Body of pancreas (tissue), 4 donors: Measurements from ENCODE around the gene TIMELESS.

Experiments used
- POLR2A ChIP-seq, 3 donors: fragments of 450-650 bp; IDR thresholded peaks; one replicate each; pipeline ENCODE4 v1.6.1; 2016; ENCODE audit warnings: antibody characterized with exemption in 3 of 3, mild to moderate bottlenecking in 2 of 3
- TF ChIP-seq, protein P1 (sequence below), 7 experiments: fragments of 450-650 bp in 4 of 7; fragments of 200-600 bp in 3 of 7; sonication (generic) in 3 of 7; IDR thresholded peaks; one replicate each; pipeline ENCODE4 v1.5.1; 2016 to 2019; ENCODE audit warnings: antibody characterized with exemption in 7 of 7

DNA sequence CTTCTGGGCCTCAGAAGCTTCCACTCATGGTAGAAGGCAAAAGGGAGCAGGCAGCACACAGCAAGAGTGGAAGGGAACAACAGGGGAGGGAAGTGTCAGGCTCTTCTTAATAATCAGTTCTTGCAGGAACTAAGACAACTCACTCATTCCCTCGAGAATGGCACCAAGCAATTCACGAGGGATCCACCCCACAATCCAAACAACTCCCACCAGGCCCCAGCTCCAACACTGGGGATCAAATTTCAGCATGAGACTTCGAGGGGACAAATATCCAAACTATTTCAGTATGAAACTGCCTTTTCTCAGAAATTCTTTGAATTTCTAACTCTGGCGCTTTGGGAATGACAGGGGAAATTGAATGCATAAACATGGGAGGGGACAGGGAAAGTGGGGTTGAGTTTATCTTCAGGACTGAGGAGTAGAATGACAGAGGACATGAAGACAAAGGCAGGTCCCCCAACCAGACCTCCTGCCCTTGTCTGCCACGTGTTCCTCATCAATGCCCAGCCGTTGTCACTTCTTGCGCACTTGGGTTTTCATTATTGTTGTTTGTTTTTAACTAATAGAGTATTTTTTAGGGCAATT, 62.0 kb downstream of the TIMELESS start:
- TF ChIP-seq, protein P1, sequence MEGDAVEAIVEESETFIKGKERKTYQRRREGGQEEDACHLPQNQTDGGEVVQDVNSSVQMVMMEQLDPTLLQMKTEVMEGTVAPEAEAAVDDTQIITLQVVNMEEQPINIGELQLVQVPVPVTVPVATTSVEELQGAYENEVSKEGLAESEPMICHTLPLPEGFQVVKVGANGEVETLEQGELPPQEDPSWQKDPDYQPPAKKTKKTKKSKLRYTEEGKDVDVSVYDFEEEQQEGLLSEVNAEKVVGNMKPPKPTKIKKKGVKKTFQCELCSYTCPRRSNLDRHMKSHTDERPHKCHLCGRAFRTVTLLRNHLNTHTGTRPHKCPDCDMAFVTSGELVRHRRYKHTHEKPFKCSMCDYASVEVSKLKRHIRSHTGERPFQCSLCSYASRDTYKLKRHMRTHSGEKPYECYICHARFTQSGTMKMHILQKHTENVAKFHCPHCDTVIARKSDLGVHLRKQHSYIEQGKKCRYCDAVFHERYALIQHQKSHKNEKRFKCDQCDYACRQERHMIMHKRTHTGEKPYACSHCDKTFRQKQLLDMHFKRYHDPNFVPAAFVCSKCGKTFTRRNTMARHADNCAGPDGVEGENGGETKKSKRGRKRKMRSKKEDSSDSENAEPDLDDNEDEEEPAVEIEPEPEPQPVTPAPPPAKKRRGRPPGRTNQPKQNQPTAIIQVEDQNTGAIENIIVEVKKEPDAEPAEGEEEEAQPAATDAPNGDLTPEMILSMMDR (IDR thresholded peaks at IDR 0.05): no peak
- TF ChIP-seq POLR2A (IDR thresholded peaks at IDR 0.05): no peak
